H9 (cell line): ENCODE data around the gene VRK2. TPM values are rescaled to one million over a fixed set of nuclear protein-coding genes. Genes with fewer than 3 reads are reported as not detected.

Experiments
- DNase-seq: peaks from one replicate; pipeline ENCODE4 v3.0.0-alpha.2; 2017
- H2AFZ ChIP-seq: one replicate; pipeline ENCODE4 v1.6.1; 2013; ENCODE audit warnings: mild to moderate bottlenecking, low read length, control low read depth, moderate library complexity
- H2AK5ac ChIP-seq: 2 replicates; pipeline ENCODE4 v1.6.1; 2013; ENCODE audit warnings: low read length, control low read depth, mixed read lengths; ENCODE audit not compliant: insufficient read length
- H2BK120ac ChIP-seq: one replicate; pipeline ENCODE4 v1.6.1; 2013; ENCODE audit warnings: low read depth, mild to moderate bottlenecking, low read length, control low read depth, inconsistent platforms; ENCODE audit not compliant: poor library complexity, severe bottlenecking
- H2BK12ac ChIP-seq: 2 replicates; pipeline ENCODE4 v1.6.1; 2013; ENCODE audit warnings: low read length, control low read depth, mixed read lengths, low read depth; ENCODE audit not compliant: insufficient read length
- H2BK15ac ChIP-seq: 2 replicates; pipeline ENCODE4 v1.6.1; 2013; ENCODE audit warnings: low read depth, low read length, control low read depth
- H2BK20ac ChIP-seq: one replicate; pipeline ENCODE4 v1.6.1; 2013; ENCODE audit warnings: low read depth, mild to moderate bottlenecking, low read length, control low read depth, inconsistent platforms; ENCODE audit not compliant: poor library complexity, severe bottlenecking
- H2BK5ac ChIP-seq: 2 replicates; pipeline ENCODE4 v1.6.1; 2013; ENCODE audit warnings: low read length, control low read depth, mixed read lengths; ENCODE audit not compliant: insufficient read length
- H3K14ac ChIP-seq: 2 replicates; pipeline ENCODE4 v1.6.1; 2013; ENCODE audit warnings: low read length, control low read depth; ENCODE audit not compliant: insufficient read depth
- H3K18ac ChIP-seq: 2 replicates; pipeline ENCODE4 v1.6.1; 2013; ENCODE audit warnings: low read depth, mild to moderate bottlenecking, mixed read lengths, low read length, control low read depth; ENCODE audit not compliant: insufficient read length
- H3K23ac ChIP-seq: 2 replicates; pipeline ENCODE4 v1.6.1; 2013; ENCODE audit warnings: low read length, control low read depth, mixed read lengths, low read depth; ENCODE audit not compliant: insufficient read length
- H3K23me2 ChIP-seq: 2 replicates; pipeline ENCODE4 v1.6.1; 2013; ENCODE audit warnings: low read depth, mild to moderate bottlenecking, mixed read lengths, low read length, control low read depth; ENCODE audit not compliant: insufficient read length, poor library complexity, severe bottlenecking
- H3K27ac ChIP-seq: 2 replicates; pipeline ENCODE4 v1.5.1; 2013; ENCODE audit warnings: low read length, control low read depth, mixed read lengths, low read depth; ENCODE audit not compliant: insufficient read length
- H3K27me3 ChIP-seq: 2 replicates; pipeline ENCODE4 v1.6.1; 2013; ENCODE audit warnings: low read length, control low read depth, inconsistent platforms; ENCODE audit not compliant: insufficient read depth
- H3K4ac ChIP-seq: 2 replicates; pipeline ENCODE4 v1.6.1; 2013; ENCODE audit warnings: low read depth, mild to moderate bottlenecking, control low read depth, inconsistent platforms, low read length, moderate library complexity
- H3K4me1 ChIP-seq: 2 replicates; pipeline ENCODE4 v1.6.1; 2013; ENCODE audit warnings: low read length, control low read depth, inconsistent platforms; ENCODE audit not compliant: insufficient read depth
- H3K4me2 ChIP-seq: 2 replicates; pipeline ENCODE4 v1.6.1; 2013; ENCODE audit warnings: low read length, control low read depth, mixed read lengths; ENCODE audit not compliant: insufficient read length, insufficient read depth
- H3K56ac ChIP-seq: 2 replicates; pipeline ENCODE4 v1.6.1; 2013; ENCODE audit warnings: low read depth, mild to moderate bottlenecking, mixed read lengths, low read length, control low read depth; ENCODE audit not compliant: insufficient read length
- H3K79me1 ChIP-seq: 2 replicates; pipeline ENCODE4 v1.6.1; 2013; ENCODE audit warnings: low read depth, mild to moderate bottlenecking, moderate library complexity, low read length, control low read depth, inconsistent platforms; ENCODE audit not compliant: insufficient read depth, poor library complexity, severe bottlenecking
- H3K79me2 ChIP-seq: 2 replicates; pipeline ENCODE4 v1.6.1; 2013; ENCODE audit warnings: low read length, control low read depth, inconsistent platforms; ENCODE audit not compliant: insufficient read depth
- H3K9ac ChIP-seq: 2 replicates; pipeline ENCODE4 v1.6.1; 2013; ENCODE audit warnings: low read length, control low read depth, mixed read lengths; ENCODE audit not compliant: insufficient read length; ENCODE audit errors: extremely low read depth
- H3K9me3 ChIP-seq: one replicate; pipeline ENCODE4 v1.6.1; 2013; ENCODE audit warnings: low read depth, low read length, inconsistent platforms; ENCODE audit not compliant: control insufficient read depth
- H3T11ph ChIP-seq: one replicate; pipeline ENCODE4 v1.6.1; 2013; ENCODE audit warnings: mild to moderate bottlenecking, low read length, control low read depth, inconsistent platforms
- H4K20me1 ChIP-seq: one replicate; pipeline ENCODE4 v1.6.1; 2013; ENCODE audit not compliant: control insufficient read depth, insufficient read length, insufficient read depth
- H4K5ac ChIP-seq: 2 replicates; pipeline ENCODE4 v1.6.1; 2013; ENCODE audit warnings: low read depth, mild to moderate bottlenecking, mixed read lengths, low read length, control low read depth; ENCODE audit not compliant: insufficient read length
- H4K8ac ChIP-seq: replicated peaks from 2 replicates; pipeline ENCODE4 v1.6.1; 2013; ENCODE audit warnings: low read length, control low read depth, mixed read lengths, low read depth; ENCODE audit not compliant: insufficient read length
- H4K91ac ChIP-seq: 2 replicates; pipeline ENCODE4 v1.6.1; 2013; ENCODE audit warnings: low read depth, mild to moderate bottlenecking, moderate library complexity, mixed read lengths, low read length, control low read depth; ENCODE audit not compliant: insufficient read length
- H3K27ac Mint-ChIP-seq, 3 experiments: 2 replicates in 2 of 3; 3 replicates in 1 of 3; pipeline ENCODE4 v1.8.0; 2020 to 2021; ENCODE audit warnings: mixed read lengths in 3 of 3, mild to moderate bottlenecking in 1 of 3, moderate library complexity in 1 of 3
- H3K27me3 Mint-ChIP-seq: 2 replicates; pipeline ENCODE4 v1.8.0; 2021; ENCODE audit warnings: low read depth, mild to moderate bottlenecking, moderate library complexity, mixed read lengths
- H3K36me3 Mint-ChIP-seq, 3 experiments: 2 replicates in 2 of 3; 3 replicates in 1 of 3; pipeline ENCODE4 v1.8.0; 2020 to 2021; ENCODE audit warnings: low read depth in 3 of 3, mixed read lengths in 3 of 3; ENCODE audit not compliant: insufficient read depth in 1 of 3
- H3K4me1 Mint-ChIP-seq, 2 experiments: 2 replicates each; pipeline ENCODE4 v1.8.0; 2020; ENCODE audit warnings: mixed read lengths in 2 of 2
- H3K4me3 Mint-ChIP-seq, 2 experiments: 2 replicates in 1 of 2; 3 replicates in 1 of 2; pipeline ENCODE4 v1.8.0; 2020 to 2021; ENCODE audit warnings: mild to moderate bottlenecking in 2 of 2, mixed read lengths in 2 of 2, moderate library complexity in 1 of 2
- H3K9me3 Mint-ChIP-seq, 2 experiments: 2 replicates in 1 of 2; 3 replicates in 1 of 2; pipeline ENCODE4 v1.8.0; 2020; ENCODE audit warnings: mild to moderate bottlenecking in 2 of 2, mixed read lengths in 2 of 2, moderate library complexity in 1 of 2
- CTCF ChIP-seq: fragments of 200-600 bp; sonication (generic); conservative IDR thresholded peaks from 3 replicates; pipeline ENCODE4 v1.8.0; 2021; ENCODE audit warnings: antibody characterized with exemption, mild to moderate bottlenecking
- WGBS: extraction: QIAGEN DNeasy Blood & Tissue Kit; methylation state at CpG from one replicate; pipeline ENCODE4 v1.1.7; 2013; ENCODE audit warnings: missing lambda C conversion rate, low lambda C conversion rate, mixed read lengths; ENCODE audit not compliant: insufficient read length; ENCODE audit errors: extremely low coverage; 5-methylcytosine and 5-hydroxymethylcytosine counted together
- total RNA-seq: library from RNA; stranded (reverse); gene quantifications from 2 replicates; pipeline ENCODE4 v1.2.1, GENCODE V29; 2021

VRK2 gene
- total RNA-seq, 1 experiment from 2014 or later: 23.8 TPM

GRCh38 chr2:58130238-58130637 lies 83.6 kb downstream of the VRK2 start:
- Histone ChIP-seq H3K4me1 (no peaks in the 10 kb centered on the region), H3K9me3 (no peaks in the 10 kb centered on the region), H2AK5ac (no peak overlapping the region), H4K91ac (no peak overlapping the region), H2BK120ac (no peak overlapping the region), H3K14ac (no peak overlapping the region), H4K8ac (no peak overlapping the region), H3K23ac (no peak overlapping the region), H2BK20ac (no peak overlapping the region), H3K4me2 (no peak overlapping the region), H3K4ac (no peak overlapping the region), H3K9ac (no peak overlapping the region), H3K27ac (no peak overlapping the region), H2BK15ac (no peak overlapping the region), H3K18ac (no peak overlapping the region), H3T11ph (no peak overlapping the region), H3K23me2 (no peaks in the 10 kb centered on the region), H2BK12ac (no peak overlapping the region), H3K79me1 (no peaks in the 10 kb centered on the region), H3K56ac (no peak overlapping the region), H2AFZ (no peak overlapping the region), H3K79me2 (no peaks in the 10 kb centered on the region), H4K5ac (no peak overlapping the region), H4K20me1 (no peaks in the 10 kb centered on the region), H2BK5ac (no peak overlapping the region), H3K27me3 (no peaks in the 10 kb centered on the region)
- no peak for DNase-seq
- no CpG with 5 or more reads among the region's 2 CpGs for WGBS
- no peak for TF ChIP-seq CTCF
- H3K27ac Mint-ChIP-seq: no peak overlapping the region
- no peaks in the 10 kb centered on the region for H3K27me3 Mint-ChIP-seq
- H3K36me3 Mint-ChIP-seq: peaks cover 3 to 6% (median 3%) of the 10 kb centered on the region in 3 experiments; a peak in 3 of 7 replicates
- H3K4me1 Mint-ChIP-seq: no peaks in the 10 kb centered on the region
- no peak overlapping the region for H3K4me3 Mint-ChIP-seq
- H3K9me3 Mint-ChIP-seq: no peaks in the 10 kb centered on the region
